ENCODE results near the gene PPIL1. TPM values are rescaled to one million over a fixed set of nuclear protein-coding genes. Genes with fewer than 3 reads are reported as not detected.

Gene PPIL1
- total and polyA plus RNA-seq, 2 experiments from 2014 or later, result 20.4 to 27.1 TPM

DNA sequence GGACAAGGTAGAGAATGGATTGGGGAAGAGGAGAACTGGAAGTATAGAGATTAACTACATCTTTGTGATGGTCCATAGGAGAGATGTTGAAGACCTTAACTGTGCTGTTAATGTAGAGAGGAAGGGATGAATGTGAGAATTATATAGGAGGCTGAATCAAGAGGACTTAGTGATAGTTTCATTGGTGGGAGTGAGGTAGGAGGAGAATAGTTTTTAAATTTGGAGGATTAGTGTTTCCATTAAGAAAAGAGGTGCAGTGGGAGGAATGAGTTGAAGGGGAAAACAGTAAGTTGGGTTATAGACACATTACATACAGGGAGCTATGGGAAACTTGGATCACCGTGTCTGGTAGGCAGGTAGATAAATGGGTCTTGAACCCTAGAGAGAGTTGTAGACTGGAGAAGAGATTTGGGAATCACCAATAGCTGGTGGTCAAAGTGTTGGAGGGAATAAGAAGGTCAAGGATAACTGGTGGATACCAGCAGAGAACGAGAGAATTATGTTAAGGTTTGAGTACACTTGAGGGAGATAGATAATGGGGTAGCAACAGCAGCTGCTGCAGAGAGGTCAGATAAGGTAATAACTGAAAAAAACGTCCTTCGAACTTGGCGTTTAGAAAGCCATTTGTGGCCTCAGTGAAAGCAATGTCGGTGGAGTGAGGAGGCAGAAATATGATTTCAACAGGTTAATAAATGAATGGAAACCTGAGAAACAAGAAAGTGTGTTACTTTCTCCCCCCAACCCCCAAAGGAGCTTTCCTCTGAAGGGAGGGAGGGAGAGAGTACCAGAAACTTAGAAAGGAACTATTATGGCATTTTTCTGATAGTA is 14.3 kb upstream of the PPIL1 start:
- 75 to 84% methylated on average over 6 of the region's 6 CpGs for WGBS, 2 experiments (ENCODE audit: low coverage in 1 of 2, low lambda C conversion rate in 2 of 2, missing lambda C conversion rate in 2 of 2)
- TF ChIP-seq EZH2 (IDR thresholded peaks at IDR 0.05; ENCODE audit: insufficient read depth, poor library complexity, severe bottlenecking), result no peak
- no peak for TF ChIP-seq EZH2phosphoT487 (IDR thresholded peaks at IDR 0.05; ENCODE audit: insufficient read depth, low read depth)
- Histone ChIP-seq H3K36me3 (ENCODE audit: low read depth) (no peaks in the 10 kb centered on the region), H3K79me2 (ENCODE audit: insufficient read depth) (peaks cover 84% of the 10 kb centered on the region), H3K4me3 (no peak overlapping the region), H3K27me3 (replicated peaks; ENCODE audit: insufficient read depth) (no peaks in the 10 kb centered on the region), H3K9me2 (ENCODE audit: insufficient read depth) (no peaks in the 10 kb centered on the region), H3K4me1 (ENCODE audit: insufficient read depth) (peaks cover 17% of the 10 kb centered on the region; the same call in 1 of the 2 replicates), H3K9me3 (ENCODE audit: low read depth) (no peaks in the 10 kb centered on the region), H4K20me1 (ENCODE audit: insufficient read depth) (no peaks in the 10 kb centered on the region), H3K4me2 (ENCODE audit: unreplicated experiment) (no peak overlapping the region), H3K27ac (no peak overlapping the region), H2AFZ (no peak overlapping the region), H3F3A (ENCODE audit: insufficient read depth) (no peaks in the 10 kb centered on the region), H3K9ac (no peak overlapping the region)
- DNase-seq, result no peak
- in situ Hi-C loops (cut with MboI), result loop anchor here (25.0 kb wide), 1 partner anchor 323 kb away; no protein-coding TSS in a partner anchor

DNA sequence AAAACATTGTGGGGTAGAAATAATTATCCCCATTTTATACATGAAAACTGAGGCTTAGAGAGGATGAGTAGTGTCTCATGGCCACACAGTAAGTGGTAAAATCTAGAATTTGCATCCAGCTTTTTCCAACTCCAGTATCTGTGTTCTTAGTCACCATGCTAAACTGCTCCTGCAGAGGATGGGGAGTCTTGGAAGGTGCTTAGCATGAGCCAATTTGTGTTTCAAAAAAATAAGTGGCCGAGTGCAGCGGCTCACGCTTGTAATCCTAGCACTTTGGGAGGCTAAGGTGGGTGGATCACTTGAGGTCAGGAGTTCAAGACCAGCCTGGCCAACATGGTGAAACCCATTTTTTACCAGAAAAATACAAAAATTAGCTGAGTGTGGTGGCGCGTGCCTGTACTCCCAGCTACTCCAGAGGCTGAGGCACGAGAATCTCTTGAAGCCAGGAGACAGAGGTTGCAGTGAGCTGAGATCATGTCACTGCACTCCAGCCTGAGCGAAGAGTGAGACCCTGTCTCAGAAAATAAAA is 13.6 kb upstream of the PPIL1 start:
- Histone ChIP-seq H3K4me3 (no peak overlapping the region), H3K9me2 (ENCODE audit: insufficient read depth) (no peaks in the 10 kb centered on the region), H3K27me3 (replicated peaks; ENCODE audit: insufficient read depth) (no peaks in the 10 kb centered on the region), H3F3A (ENCODE audit: insufficient read depth) (no peaks in the 10 kb centered on the region), H3K9me3 (ENCODE audit: low read depth) (no peaks in the 10 kb centered on the region), H3K79me2 (ENCODE audit: insufficient read depth) (peaks cover 77% of the 10 kb centered on the region), H3K4me2 (ENCODE audit: unreplicated experiment) (no peak overlapping the region), H4K20me1 (ENCODE audit: insufficient read depth) (no peaks in the 10 kb centered on the region), H2AFZ (no peak overlapping the region), H3K4me1 (ENCODE audit: insufficient read depth) (peaks cover 17% of the 10 kb centered on the region; the same call in 1 of the 2 replicates), H3K36me3 (ENCODE audit: low read depth) (no peaks in the 10 kb centered on the region), H3K9ac (no peak overlapping the region), H3K27ac (no peak overlapping the region)
- TF ChIP-seq EZH2 (IDR thresholded peaks at IDR 0.05; ENCODE audit: insufficient read depth, poor library complexity, severe bottlenecking) (no peak), EZH2phosphoT487 (IDR thresholded peaks at IDR 0.05; ENCODE audit: insufficient read depth, low read depth) (no peak)
- in situ Hi-C loops (cut with MboI), result loop anchor here (25.0 kb wide), 1 partner anchor 324 kb away; no protein-coding TSS in a partner anchor
- 98% methylated on average over 7 of the region's 7 CpGs for WGBS, 2 experiments (ENCODE audit: low coverage in 1 of 2, low lambda C conversion rate in 2 of 2, missing lambda C conversion rate in 2 of 2)
- DNase-seq, result no peak

DNA sequence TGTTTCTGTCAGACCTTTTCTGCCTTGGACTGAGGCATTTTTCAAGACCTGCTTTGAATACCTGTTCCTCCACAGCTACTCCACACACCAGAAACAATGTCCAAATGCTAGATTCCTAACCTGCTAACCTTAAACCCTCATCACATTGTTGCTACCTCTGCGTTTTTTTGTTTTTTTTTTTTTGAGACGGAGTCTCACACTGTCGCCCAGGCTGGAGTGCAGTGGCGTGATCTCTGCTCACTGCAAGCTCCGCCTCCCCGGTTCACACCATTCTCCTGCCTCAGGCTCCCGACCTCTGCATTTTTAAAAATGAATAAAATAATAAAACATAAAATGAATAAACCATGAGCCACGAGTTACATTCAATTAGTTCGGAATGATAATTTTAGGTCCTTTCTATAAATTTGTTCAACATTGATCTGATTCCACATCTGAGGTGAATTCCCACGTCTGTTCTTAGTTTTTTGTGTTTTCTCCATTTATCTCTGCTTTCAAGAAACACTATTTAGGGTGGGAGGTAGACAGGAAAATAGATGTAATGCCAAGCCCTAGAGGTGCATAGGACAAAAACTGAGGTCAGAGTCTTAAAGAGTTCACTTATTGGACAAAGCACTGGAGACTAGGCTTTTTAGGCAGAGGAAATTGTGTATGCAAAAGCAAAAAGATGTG is 12.5 kb upstream of the PPIL1 start:
- H3K9me2 ChIP-seq (ENCODE audit: insufficient read depth), result no peaks in the 10 kb centered on the region
- peaks cover 17% of the 10 kb centered on the region; the same call in 1 of the 2 replicates for H3K4me1 ChIP-seq (ENCODE audit: insufficient read depth)
- no peaks in the 10 kb centered on the region for H3F3A ChIP-seq (ENCODE audit: insufficient read depth)
- H3K4me2 ChIP-seq (ENCODE audit: unreplicated experiment), result peak overlapping the region; percentile 88
- H3K27ac ChIP-seq, result 0 out of 2 replicates have a peak overlapping the region, but pooled peaks have one; percentile 71
- peak overlapping the region; percentile 99 for H3K4me3 ChIP-seq
- no peaks in the 10 kb centered on the region for H3K9me3 ChIP-seq (ENCODE audit: low read depth)
- H3K9ac ChIP-seq, result peak overlapping the region; percentile 96
- no peaks in the 10 kb centered on the region for H3K36me3 ChIP-seq (ENCODE audit: low read depth)
- H3K27me3 ChIP-seq (replicated peaks; ENCODE audit: insufficient read depth), result no peaks in the 10 kb centered on the region
- DNase-seq, result no peak
- H2AFZ ChIP-seq, result 0 out of 2 replicates have a peak overlapping the region, but pooled peaks have one; percentile 100
- TF ChIP-seq EZH2phosphoT487 (IDR thresholded peaks at IDR 0.05; ENCODE audit: insufficient read depth, low read depth) (no peak), EZH2 (IDR thresholded peaks at IDR 0.05; ENCODE audit: insufficient read depth, poor library complexity, severe bottlenecking) (no peak)
- H3K79me2 ChIP-seq (ENCODE audit: insufficient read depth), result peaks cover 66% of the 10 kb centered on the region
- 53 to 56% methylated on average over 10 of the region's 10 CpGs for WGBS, 2 experiments (ENCODE audit: low coverage in 1 of 2, low lambda C conversion rate in 2 of 2, missing lambda C conversion rate in 2 of 2)
- H4K20me1 ChIP-seq (ENCODE audit: insufficient read depth), result no peaks in the 10 kb centered on the region
- in situ Hi-C loops (cut with MboI), result loop anchor here (25.0 kb wide), 1 partner anchor 325 kb away; no protein-coding TSS in a partner anchor
